ENCODE results near the gene EPHB2. TPM values are rescaled to one million over a fixed set of nuclear protein-coding genes. Genes with fewer than 3 reads are reported as not detected.

Gene EPHB2
- total RNA-seq, 2 donors from 2014 or later: not detected

DNA sequence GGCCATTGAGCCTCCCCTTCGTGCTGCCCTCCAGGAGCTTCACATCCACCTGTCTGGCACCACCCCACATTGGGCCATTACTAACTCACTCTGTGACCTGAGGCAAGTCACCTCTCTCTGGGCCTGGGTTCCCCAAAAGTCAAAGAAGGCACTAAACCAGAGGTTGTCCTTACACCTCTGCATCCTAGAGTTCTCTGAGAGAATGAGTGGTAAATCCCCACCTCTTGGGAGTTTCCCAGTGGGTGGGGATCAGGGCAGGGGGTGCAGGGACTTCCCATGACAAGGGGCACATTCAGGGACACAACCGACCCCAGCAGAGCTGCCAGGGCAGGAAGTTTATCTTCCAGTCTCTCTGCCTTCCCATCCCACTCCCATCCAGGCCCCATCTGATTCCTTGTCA is 99.7 kb downstream of the EPHB2 start:
- no peak for DNase-seq (ENCODE audit: low spot score in 2 of 2)
- Mint-ChIP-seq H3K27ac (peak overlapping the region in 1 of 2 donors; percentile 52), H3K9me3 (no peaks in the 10 kb centered on the region), H3K36me3 (no peaks in the 10 kb centered on the region)
- ATAC-seq: no peak

GRCh38 chr1:22812092-22812880 is 101.6 kb downstream of the EPHB2 start:
- ATAC-seq (no peak), DNase-seq (ENCODE audit: low spot score in 2 of 2) (no peak)
- Mint-ChIP-seq H3K9me3 (no peaks in the 10 kb centered on the region), H3K36me3 (no peaks in the 10 kb centered on the region), H3K27ac (no peak overlapping the region)

DNA sequence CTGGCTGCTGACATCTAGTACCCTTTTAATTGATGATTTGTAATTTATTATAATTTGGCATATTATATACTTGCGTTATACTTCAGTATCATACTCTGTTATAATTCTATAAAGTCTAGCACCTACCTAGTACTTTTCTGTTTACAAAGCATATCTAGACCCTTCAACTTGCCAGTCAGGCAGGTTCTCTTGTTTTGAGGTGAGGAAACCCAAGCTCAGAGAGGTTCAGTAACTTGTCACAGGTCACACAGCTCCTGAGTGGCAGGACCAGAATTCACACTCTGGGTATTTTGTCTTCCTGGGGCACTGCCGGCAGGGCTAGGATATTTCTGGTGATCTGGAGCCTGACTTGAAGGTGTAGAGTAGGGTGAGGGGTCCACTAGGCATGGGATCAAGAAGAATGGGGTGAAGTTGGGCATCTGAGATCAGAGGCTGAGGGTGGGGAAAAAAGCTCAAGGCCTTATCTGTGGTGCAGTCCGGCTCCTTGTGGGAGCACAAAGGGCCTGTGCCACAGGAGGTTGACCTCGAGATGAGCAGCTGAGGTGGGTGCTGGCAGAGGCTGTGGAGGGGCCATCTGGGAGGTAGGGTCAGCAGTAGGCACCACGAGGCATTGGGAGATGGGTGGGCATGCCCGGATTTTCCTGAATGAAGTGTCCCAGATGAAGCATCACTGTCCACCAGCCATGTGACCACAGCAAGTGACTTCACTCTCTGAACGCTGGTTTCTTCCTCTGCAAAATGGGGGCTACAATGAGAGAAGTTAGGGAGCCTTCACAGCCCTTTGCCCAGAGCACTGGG is 102.6 kb downstream of the EPHB2 start:
- Mint-ChIP-seq H3K9me3 (no peaks in the 10 kb centered on the region), H3K36me3 (no peaks in the 10 kb centered on the region), H3K27ac (no peak overlapping the region)
- DNase-seq (ENCODE audit: low spot score in 2 of 2): no peak
- no peak for ATAC-seq

- Mint-ChIP-seq H3K27ac (no peak overlapping the region), H3K9me3 (no peaks in the 10 kb centered on the region), H3K36me3 (no peaks in the 10 kb centered on the region)
- ATAC-seq: no peak
- DNase-seq (ENCODE audit: low spot score in 2 of 2): no peak
These were observed 103.8 kb downstream of the EPHB2 start for GRCh38 chr1:22814176-22815042.

- Mint-ChIP-seq H3K27ac (no peak overlapping the region), H3K36me3 (no peaks in the 10 kb centered on the region), H3K9me3 (no peaks in the 10 kb centered on the region)
- DNase-seq (ENCODE audit: low spot score in 2 of 2): no peak
- ATAC-seq: no peak
These were observed 104.4 kb downstream of the EPHB2 start for GRCh38 chr1:22815043-22815365.

GRCh38 chr1:22815421-22816066 is 104.9 kb downstream of the EPHB2 start:
- no peak overlapping the region for H3K27ac Mint-ChIP-seq
- no peaks in the 10 kb centered on the region for H3K36me3 Mint-ChIP-seq
- DNase-seq (ENCODE audit: low spot score in 2 of 2): no peak
- no peak for ATAC-seq
- no peaks in the 10 kb centered on the region for H3K9me3 Mint-ChIP-seq

DNA sequence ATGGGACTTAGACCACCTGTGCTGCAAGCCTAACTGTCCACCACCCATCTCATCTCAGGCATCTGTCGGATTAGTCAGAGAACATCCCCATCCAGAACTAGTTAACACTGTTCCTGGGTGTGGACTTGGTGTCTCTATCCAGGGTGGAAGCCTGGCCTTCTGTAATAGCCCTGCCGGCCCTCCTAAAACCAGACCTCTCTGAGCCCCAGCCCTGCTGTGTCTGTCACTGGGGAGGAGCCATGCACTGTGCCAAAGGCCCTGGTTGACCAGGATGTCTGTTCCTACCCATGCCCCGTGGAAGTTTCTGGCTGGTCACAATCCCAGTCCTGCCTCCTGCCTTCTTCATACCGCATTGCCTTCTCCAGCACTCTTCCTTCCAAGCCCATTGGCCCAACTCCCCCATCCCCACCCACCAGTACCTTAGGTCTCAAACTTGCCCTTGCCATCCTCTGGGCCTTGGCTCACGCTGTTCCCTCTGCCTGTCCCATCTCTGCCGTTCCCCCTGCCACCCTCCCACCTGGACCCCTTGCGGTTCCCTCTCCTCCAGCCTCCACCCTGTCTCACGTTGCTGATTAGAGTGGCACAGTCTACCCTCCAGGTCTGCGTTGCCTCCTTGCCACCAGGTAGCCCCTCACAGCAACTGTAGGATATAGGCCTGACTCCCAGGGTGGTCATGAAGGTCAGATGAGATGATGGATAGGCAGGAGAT is 105.6 kb downstream of the EPHB2 start:
- Mint-ChIP-seq H3K36me3 (no peaks in the 10 kb centered on the region), H3K9me3 (no peaks in the 10 kb centered on the region), H3K27ac (no peak overlapping the region)
- DNase-seq (ENCODE audit: low spot score in 2 of 2): no peak
- no peak for ATAC-seq

- no peak overlapping the region for H3K27ac Mint-ChIP-seq
- H3K36me3 Mint-ChIP-seq: no peaks in the 10 kb centered on the region
- ATAC-seq (no peak), DNase-seq (ENCODE audit: low spot score in 2 of 2) (no peak)
- H3K9me3 Mint-ChIP-seq: no peaks in the 10 kb centered on the region
These were observed 106.2 kb downstream of the EPHB2 start for GRCh38 chr1:22816803-22817202.

GRCh38 chr1:22817462-22817861 is 106.8 kb downstream of the EPHB2 start:
- Mint-ChIP-seq H3K36me3 (no peaks in the 10 kb centered on the region), H3K27ac (no peak overlapping the region), H3K9me3 (no peaks in the 10 kb centered on the region)
- ATAC-seq (no peak), DNase-seq (ENCODE audit: low spot score in 2 of 2) (no peak)

DNA sequence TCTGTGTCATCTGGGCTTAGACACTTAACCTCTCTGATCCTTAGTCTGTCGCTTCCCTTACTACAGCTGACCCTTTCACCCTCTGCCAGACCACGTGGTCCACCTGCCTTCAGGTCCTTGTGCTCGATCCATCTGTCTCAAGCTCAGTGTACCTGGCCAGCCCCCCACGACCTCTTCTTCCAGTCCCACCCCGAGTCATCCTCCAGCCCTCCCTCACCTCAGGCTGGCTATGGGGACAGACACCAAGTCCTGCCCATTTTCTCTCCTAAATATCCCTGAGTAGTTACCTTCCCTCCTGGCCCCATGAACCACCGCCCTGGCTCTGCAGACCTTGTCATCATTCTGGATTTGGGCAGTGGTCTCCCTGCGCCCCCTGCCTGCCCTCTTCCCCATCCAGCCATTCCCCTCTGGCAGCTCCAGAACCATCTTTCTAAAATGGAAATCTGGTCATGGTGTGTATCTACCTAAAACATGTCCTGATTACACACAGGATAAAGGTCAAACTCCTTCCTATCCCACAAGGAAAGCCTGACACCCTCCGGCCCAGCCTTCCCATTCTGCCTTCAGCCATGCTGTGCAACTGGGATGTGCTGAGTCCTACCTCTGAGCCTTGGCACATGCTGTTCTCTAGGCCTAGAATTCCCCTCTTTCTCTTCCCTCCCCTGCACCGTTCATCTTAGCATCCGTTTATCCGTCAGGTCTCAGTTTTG is 107.6 kb downstream of the EPHB2 start:
- ATAC-seq: no peak
- H3K9me3 Mint-ChIP-seq: no peaks in the 10 kb centered on the region
- H3K27ac Mint-ChIP-seq: peak overlapping the region; percentile 4 to 29
- no peaks in the 10 kb centered on the region for H3K36me3 Mint-ChIP-seq
- no peak for DNase-seq (ENCODE audit: low spot score in 2 of 2)

DNA sequence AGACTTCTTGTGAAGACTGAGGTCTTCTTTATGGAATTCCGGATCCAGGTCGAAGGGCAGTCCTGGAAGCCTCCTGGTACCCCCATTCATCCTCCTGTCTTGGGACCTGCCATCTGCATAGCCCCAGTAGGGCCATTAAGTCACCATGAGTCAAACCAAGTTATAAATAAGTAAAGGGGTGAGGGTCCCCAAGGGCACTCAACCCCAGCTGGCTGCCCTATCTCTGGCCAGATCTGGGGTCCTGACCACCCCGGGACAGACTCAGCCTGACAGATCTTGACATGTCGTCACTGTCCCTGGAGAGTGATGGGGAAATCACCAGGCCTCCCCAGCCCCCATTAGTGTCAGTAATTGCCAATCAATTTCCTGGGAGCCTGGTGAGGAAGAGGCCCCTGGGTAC is 108.7 kb downstream of the EPHB2 start:
- no peak for ATAC-seq
- H3K36me3 Mint-ChIP-seq: no peaks in the 10 kb centered on the region
- H3K9me3 Mint-ChIP-seq: no peaks in the 10 kb centered on the region
- DNase-seq (ENCODE audit: low spot score in 2 of 2): no peak
- H3K27ac Mint-ChIP-seq: no peak overlapping the region

GRCh38 chr1:22821027-22821426 is 110.4 kb downstream of the EPHB2 start:
- ATAC-seq: no peak
- H3K9me3 Mint-ChIP-seq: no peaks in the 10 kb centered on the region
- no peaks in the 10 kb centered on the region for H3K36me3 Mint-ChIP-seq
- no peak overlapping the region for H3K27ac Mint-ChIP-seq
- no peak for DNase-seq (ENCODE audit: low spot score in 2 of 2)

GRCh38 chr1:22822371-22822770 is 111.7 kb downstream of the EPHB2 start:
- DNase-seq (ENCODE audit: low spot score in 2 of 2) (no peak), ATAC-seq (no peak)
- no peaks in the 10 kb centered on the region for H3K9me3 Mint-ChIP-seq
- no peak overlapping the region for H3K27ac Mint-ChIP-seq
- H3K36me3 Mint-ChIP-seq: no peaks in the 10 kb centered on the region

DNA sequence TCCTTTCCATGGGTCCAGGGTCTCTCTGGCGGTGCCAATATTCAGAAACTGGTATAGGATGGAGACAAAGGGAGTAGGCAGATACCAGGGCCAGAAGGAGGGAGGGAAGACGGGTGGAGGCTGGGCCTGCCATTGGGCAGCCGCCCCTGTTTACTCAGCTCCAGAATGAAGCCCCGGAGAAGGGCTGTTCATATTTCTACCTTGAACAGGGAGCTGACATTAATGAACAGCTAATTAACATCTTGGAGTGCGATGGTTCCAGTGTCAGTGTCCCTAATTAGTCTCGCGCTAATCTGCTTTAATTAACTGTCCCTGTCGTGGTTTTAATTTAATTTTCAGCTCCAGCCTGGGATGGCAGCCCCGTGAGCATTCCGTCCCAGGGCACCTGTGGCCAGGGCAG is 113.8 kb downstream of the EPHB2 start:
- Mint-ChIP-seq H3K27ac (no peak overlapping the region), H3K36me3 (no peaks in the 10 kb centered on the region), H3K9me3 (no peaks in the 10 kb centered on the region)
- no peak for ATAC-seq
- DNase-seq (ENCODE audit: low spot score in 2 of 2): no peak

DNA sequence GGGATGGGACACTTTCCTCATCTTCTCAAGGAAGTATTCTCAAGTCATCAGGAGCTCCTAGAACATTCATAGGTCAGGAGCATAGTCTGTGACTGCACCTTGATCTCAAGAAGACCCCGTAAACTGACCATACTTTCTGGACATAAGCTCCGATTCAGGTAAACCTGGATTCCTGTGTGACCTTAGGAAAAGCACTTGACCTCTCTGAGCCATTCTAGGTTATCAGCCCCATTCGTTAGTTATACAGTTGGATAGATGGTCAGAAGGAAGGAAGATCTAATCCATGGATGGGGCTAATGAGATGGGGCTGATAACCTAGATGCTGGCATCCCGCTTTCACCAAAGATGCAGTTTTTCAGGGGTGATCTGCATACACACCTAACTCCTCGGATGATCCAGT is 114.3 kb downstream of the EPHB2 start:
- no peaks in the 10 kb centered on the region for H3K36me3 Mint-ChIP-seq
- no peaks in the 10 kb centered on the region for H3K9me3 Mint-ChIP-seq
- no peak for ATAC-seq
- no peak overlapping the region for H3K27ac Mint-ChIP-seq
- DNase-seq (ENCODE audit: low spot score in 2 of 2): no peak

Measured in activated naive CD4-positive, alpha-beta T cell treated with anti-CD3 and anti-CD28 coated beads, Interleukin-2, amount 50 U/mL, for 72 hours (primary cell).